Stomach (tissue), 4 donors: Measurements from ENCODE around the gene TBL1XR1.

Experiments used
- POLR2A ChIP-seq, 4 donors: fragments of 450-650 bp; IDR thresholded peaks; one replicate each; pipeline ENCODE4 v1.6.1; 2016; ENCODE audit warnings: antibody characterized with exemption in 4 of 4, control low read depth in 2 of 4, mild to moderate bottlenecking in 1 of 4, moderate library complexity in 1 of 4
- POLR2AphosphoS5 ChIP-seq, 3 donors: sonication (generic); formaldehyde crosslinking; IDR thresholded peaks; one replicate each; pipeline ENCODE4 v1.6.1; 2016; ENCODE audit warnings: antibody characterized with exemption in 3 of 3
- TF ChIP-seq, protein P1 (sequence below), 7 experiments: fragments of 450-650 bp in 4 of 7; fragments of 200-600 bp in 3 of 7; sonication (generic) in 3 of 7; IDR thresholded peaks; one replicate each; pipeline ENCODE4 v1.5.1; 2016 to 2019; ENCODE audit warnings: antibody characterized with exemption in 7 of 7, control low read depth in 2 of 7, mild to moderate bottlenecking in 1 of 7

GRCh38 chr3:177066068-177066467, 131.2 kb downstream of the TBL1XR1 start:
- TF ChIP-seq, protein P1, sequence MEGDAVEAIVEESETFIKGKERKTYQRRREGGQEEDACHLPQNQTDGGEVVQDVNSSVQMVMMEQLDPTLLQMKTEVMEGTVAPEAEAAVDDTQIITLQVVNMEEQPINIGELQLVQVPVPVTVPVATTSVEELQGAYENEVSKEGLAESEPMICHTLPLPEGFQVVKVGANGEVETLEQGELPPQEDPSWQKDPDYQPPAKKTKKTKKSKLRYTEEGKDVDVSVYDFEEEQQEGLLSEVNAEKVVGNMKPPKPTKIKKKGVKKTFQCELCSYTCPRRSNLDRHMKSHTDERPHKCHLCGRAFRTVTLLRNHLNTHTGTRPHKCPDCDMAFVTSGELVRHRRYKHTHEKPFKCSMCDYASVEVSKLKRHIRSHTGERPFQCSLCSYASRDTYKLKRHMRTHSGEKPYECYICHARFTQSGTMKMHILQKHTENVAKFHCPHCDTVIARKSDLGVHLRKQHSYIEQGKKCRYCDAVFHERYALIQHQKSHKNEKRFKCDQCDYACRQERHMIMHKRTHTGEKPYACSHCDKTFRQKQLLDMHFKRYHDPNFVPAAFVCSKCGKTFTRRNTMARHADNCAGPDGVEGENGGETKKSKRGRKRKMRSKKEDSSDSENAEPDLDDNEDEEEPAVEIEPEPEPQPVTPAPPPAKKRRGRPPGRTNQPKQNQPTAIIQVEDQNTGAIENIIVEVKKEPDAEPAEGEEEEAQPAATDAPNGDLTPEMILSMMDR (IDR thresholded peaks at IDR 0.05): no peak
- no peak for TF ChIP-seq POLR2AphosphoS5 (IDR thresholded peaks at IDR 0.05)
- TF ChIP-seq POLR2A (IDR thresholded peaks at IDR 0.05): no peak
